Ishikawa (cell line): Measurements from ENCODE around the gene SFR1.

Source experiments
- EP300 ChIP-seq: IDR thresholded peaks from 2 replicates; pipeline ENCODE4 v1.6.1; 2012; ENCODE audit warnings: borderline replicate concordance
- FOXM1 ChIP-seq: IDR thresholded peaks from 2 replicates; pipeline ENCODE4 v1.6.1; 2012; ENCODE audit warnings: low read depth, borderline replicate concordance
- NFIC ChIP-seq: IDR thresholded peaks from 2 replicates; pipeline ENCODE4 v1.6.1; 2012
- TAF1 ChIP-seq: IDR thresholded peaks from 2 replicates; pipeline ENCODE4 v1.6.1; 2012; ENCODE audit warnings: low read depth, mild to moderate bottlenecking
- YY1 ChIP-seq: IDR thresholded peaks from 2 replicates; pipeline ENCODE4 v1.6.1; 2012; ENCODE audit warnings: low read depth
- ZBTB7A ChIP-seq: IDR thresholded peaks from 2 replicates; pipeline ENCODE4 v1.6.1; 2012; ENCODE audit warnings: low read depth
- TF ChIP-seq, protein P1 (sequence below): IDR thresholded peaks from 2 replicates; pipeline ENCODE4 v1.6.1; 2012; ENCODE audit warnings: low read depth, mild to moderate bottlenecking
- TF ChIP-seq, protein P2 (sequence below): IDR thresholded peaks from 2 replicates; pipeline ENCODE4 v1.6.1; 2012

DNA sequence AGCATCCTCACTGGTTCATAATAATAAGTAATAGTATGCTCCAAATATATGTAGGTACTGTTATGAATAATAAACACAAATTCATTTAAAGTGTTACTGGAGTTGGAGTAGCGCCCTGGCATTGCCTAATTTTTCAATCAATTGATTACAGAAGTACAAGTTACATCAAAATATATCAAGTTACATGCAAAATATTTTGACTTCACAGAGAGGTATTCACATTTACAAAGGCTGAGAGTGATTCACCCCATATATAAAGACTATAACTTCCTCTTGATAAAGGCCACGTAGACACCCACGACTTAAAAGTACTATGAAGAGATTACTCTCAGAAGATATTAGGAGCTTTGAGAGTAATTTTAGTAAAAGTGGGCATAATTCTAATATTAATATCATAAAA is 22.7 kb upstream of the SFR1 start:
- TF ChIP-seq, protein P1, sequence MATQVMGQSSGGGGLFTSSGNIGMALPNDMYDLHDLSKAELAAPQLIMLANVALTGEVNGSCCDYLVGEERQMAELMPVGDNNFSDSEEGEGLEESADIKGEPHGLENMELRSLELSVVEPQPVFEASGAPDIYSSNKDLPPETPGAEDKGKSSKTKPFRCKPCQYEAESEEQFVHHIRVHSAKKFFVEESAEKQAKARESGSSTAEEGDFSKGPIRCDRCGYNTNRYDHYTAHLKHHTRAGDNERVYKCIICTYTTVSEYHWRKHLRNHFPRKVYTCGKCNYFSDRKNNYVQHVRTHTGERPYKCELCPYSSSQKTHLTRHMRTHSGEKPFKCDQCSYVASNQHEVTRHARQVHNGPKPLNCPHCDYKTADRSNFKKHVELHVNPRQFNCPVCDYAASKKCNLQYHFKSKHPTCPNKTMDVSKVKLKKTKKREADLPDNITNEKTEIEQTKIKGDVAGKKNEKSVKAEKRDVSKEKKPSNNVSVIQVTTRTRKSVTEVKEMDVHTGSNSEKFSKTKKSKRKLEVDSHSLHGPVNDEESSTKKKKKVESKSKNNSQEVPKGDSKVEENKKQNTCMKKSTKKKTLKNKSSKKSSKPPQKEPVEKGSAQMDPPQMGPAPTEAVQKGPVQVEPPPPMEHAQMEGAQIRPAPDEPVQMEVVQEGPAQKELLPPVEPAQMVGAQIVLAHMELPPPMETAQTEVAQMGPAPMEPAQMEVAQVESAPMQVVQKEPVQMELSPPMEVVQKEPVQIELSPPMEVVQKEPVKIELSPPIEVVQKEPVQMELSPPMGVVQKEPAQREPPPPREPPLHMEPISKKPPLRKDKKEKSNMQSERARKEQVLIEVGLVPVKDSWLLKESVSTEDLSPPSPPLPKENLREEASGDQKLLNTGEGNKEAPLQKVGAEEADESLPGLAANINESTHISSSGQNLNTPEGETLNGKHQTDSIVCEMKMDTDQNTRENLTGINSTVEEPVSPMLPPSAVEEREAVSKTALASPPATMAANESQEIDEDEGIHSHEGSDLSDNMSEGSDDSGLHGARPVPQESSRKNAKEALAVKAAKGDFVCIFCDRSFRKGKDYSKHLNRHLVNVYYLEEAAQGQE = no peak
- TF ChIP-seq, protein P2, sequence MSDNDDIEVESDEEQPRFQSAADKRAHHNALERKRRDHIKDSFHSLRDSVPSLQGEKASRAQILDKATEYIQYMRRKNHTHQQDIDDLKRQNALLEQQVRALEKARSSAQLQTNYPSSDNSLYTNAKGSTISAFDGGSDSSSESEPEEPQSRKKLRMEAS = no peak
- TF ChIP-seq ZBTB7A = no peak
- no peak for TF ChIP-seq NFIC
- no peak for TF ChIP-seq FOXM1
- no peak for TF ChIP-seq EP300
- TF ChIP-seq TAF1 = no peak
- no peak for TF ChIP-seq YY1
